Choroid plexus epithelial cell (primary cell): Measurements from ENCODE around the gene ARHGAP8.
"Not testable (repeated sequence)": the region's sequence is repeated elsewhere in the genome, so short reads cannot be mapped to it uniquely, and the experiment has no call there.

Experiments
- DNase-seq: peaks from one replicate; pipeline ENCODE4 v3.0.0-alpha.2; 2010; ENCODE audit warnings: low read depth
- H3K4me3 ChIP-seq: 2 replicates; pipeline ENCODE4 v1.5.1; 2011; ENCODE audit warnings: low read depth, mild to moderate bottlenecking, control low read depth, low read length, moderate library complexity
- CTCF ChIP-seq: conservative IDR thresholded peaks from 2 replicates; pipeline ENCODE4 v1.5.1; 2011; ENCODE audit warnings: low read depth, mild to moderate bottlenecking, control low read depth, inconsistent platforms, low read length, moderate library complexity

Gene ARHGAP8

GRCh38 chr22:44894321-44894720 lies 141.9 kb downstream of the ARHGAP8 start:
- no peak for DNase-seq
- no peak overlapping the region for H3K4me3 ChIP-seq
- TF ChIP-seq CTCF, result no peak

- TF ChIP-seq CTCF, result no peak
- DNase-seq, result no peak
- no peak overlapping the region for H3K4me3 ChIP-seq
Observed at GRCh38 chr22:44894782-44895181, 142.4 kb downstream of the ARHGAP8 start.

GRCh38 chr22:44895296-44896055 lies 143.1 kb downstream of the ARHGAP8 start:
- no peak for DNase-seq
- no peak for TF ChIP-seq CTCF

GRCh38 chr22:44898236-44898635 lies 145.9 kb downstream of the ARHGAP8 start:
- no peak for TF ChIP-seq CTCF
- no peak overlapping the region for H3K4me3 ChIP-seq
- no peak for DNase-seq

More at GRCh38 chr22:44895296-44896055, 143.1 kb downstream of the ARHGAP8 start:
- no peak overlapping the region for H3K4me3 ChIP-seq

- TF ChIP-seq CTCF, result no peak
- H3K4me3 ChIP-seq, result no peak overlapping the region
- DNase-seq, result peak; percentile 25
Observed at GRCh38 chr22:44901301-44901700, 148.9 kb downstream of the ARHGAP8 start.

GRCh38 chr22:44903164-44903563 lies 150.8 kb downstream of the ARHGAP8 start:
- H3K4me3 ChIP-seq, DNase-seq: not testable (repeated sequence)

- H3K4me3 ChIP-seq, DNase-seq: not testable (repeated sequence)
Observed at GRCh38 chr22:44904492-44905152, 152.2 kb downstream of the ARHGAP8 start.

- TF ChIP-seq CTCF, result no peak
- H3K4me3 ChIP-seq, result no peak overlapping the region
- no peak for DNase-seq
Observed at GRCh38 chr22:44906248-44906936, 154.0 kb downstream of the ARHGAP8 start.
